Stimulated activated naive CD8-positive, alpha-beta T cell treated with anti-CD3 and anti-CD28 coated beads, Interleukin-15, amount 100 ng/mL, for 72 hours (primary cell): ENCODE data around the gene UBTD1.
"Not testable (repeated sequence)": the region's sequence is repeated elsewhere in the genome, so short reads cannot be mapped to it uniquely, and the experiment has no call there.

Source experiments
- ATAC-seq: fragments of 150-1000 bp; cut with Tn5 transposase; 2 replicates; pipeline ENCODE4 v1.10.0; 2021; ENCODE audit warnings: mild to moderate bottlenecking, moderate library complexity
- DNase-seq, 2 donors: peaks; one replicate each; pipeline ENCODE4 v3.0.0; 2021 to 2022
- H3K27ac Mint-ChIP-seq, 2 donors: one replicate each; pipeline ENCODE4 v1.8.0; 2022; ENCODE audit warnings: mild to moderate bottlenecking in 2 of 2, mixed read lengths in 2 of 2, moderate library complexity in 2 of 2
- H3K27me3 Mint-ChIP-seq: one replicate; pipeline ENCODE4 v1.8.0; 2022; ENCODE audit warnings: mixed read lengths
- H3K4me1 Mint-ChIP-seq: one replicate; pipeline ENCODE4 v1.8.0; 2022; ENCODE audit warnings: mild to moderate bottlenecking, mixed read lengths
- H3K4me3 Mint-ChIP-seq, 2 donors: one replicate each; pipeline ENCODE4 v1.8.0; 2022; ENCODE audit warnings: mild to moderate bottlenecking in 2 of 2, mixed read lengths in 2 of 2, moderate library complexity in 1 of 2
- H3K9me3 Mint-ChIP-seq, 2 donors: one replicate each; pipeline ENCODE4 v1.8.0; 2022; ENCODE audit warnings: mixed read lengths in 2 of 2

Gene UBTD1

GRCh38 chr10:97551271-97551670 is 52.5 kb downstream of the UBTD1 start:
- Mint-ChIP-seq H3K27ac (no peak overlapping the region), H3K9me3 (no peaks in the 10 kb centered on the region), H3K4me1 (peaks cover 10% of the 10 kb centered on the region), H3K4me3 (no peak overlapping the region), H3K27me3 (no peaks in the 10 kb centered on the region)
- no peak for ATAC-seq
- DNase-seq: no peak

GRCh38 chr10:97553575-97554031 is 54.9 kb downstream of the UBTD1 start:
- H3K27ac Mint-ChIP-seq: no peak overlapping the region
- ATAC-seq (peak; percentile 95), DNase-seq (peak; percentile 54 to 55)
- no peaks in the 10 kb centered on the region for H3K27me3 Mint-ChIP-seq
- H3K9me3 Mint-ChIP-seq: no peaks in the 10 kb centered on the region
- peaks cover 10% of the 10 kb centered on the region for H3K4me1 Mint-ChIP-seq
- H3K4me3 Mint-ChIP-seq: no peak overlapping the region

GRCh38 chr10:97554336-97554735 is 55.6 kb downstream of the UBTD1 start:
- not testable (repeated sequence) for DNase-seq, H3K9me3 Mint-ChIP-seq, H3K27me3 Mint-ChIP-seq, H3K27ac Mint-ChIP-seq, H3K4me3 Mint-ChIP-seq, ATAC-seq, H3K4me1 Mint-ChIP-seq

GRCh38 chr10:97555541-97555940 is 56.8 kb downstream of the UBTD1 start:
- H3K4me1 Mint-ChIP-seq, ATAC-seq, DNase-seq, H3K27ac Mint-ChIP-seq, H3K4me3 Mint-ChIP-seq, H3K9me3 Mint-ChIP-seq, H3K27me3 Mint-ChIP-seq: not testable (repeated sequence)

- not testable (repeated sequence) for H3K27me3 Mint-ChIP-seq, H3K27ac Mint-ChIP-seq, H3K4me1 Mint-ChIP-seq, H3K4me3 Mint-ChIP-seq, ATAC-seq, H3K9me3 Mint-ChIP-seq, DNase-seq
These were observed 62.1 kb downstream of the UBTD1 start for GRCh38 chr10:97560731-97561381.

- not testable (repeated sequence) for ATAC-seq, H3K9me3 Mint-ChIP-seq, H3K4me1 Mint-ChIP-seq, H3K27me3 Mint-ChIP-seq, H3K27ac Mint-ChIP-seq, DNase-seq, H3K4me3 Mint-ChIP-seq
These were observed 62.8 kb downstream of the UBTD1 start for GRCh38 chr10:97561386-97562077.

- ATAC-seq, H3K9me3 Mint-ChIP-seq, DNase-seq, H3K4me1 Mint-ChIP-seq, H3K4me3 Mint-ChIP-seq, H3K27me3 Mint-ChIP-seq, H3K27ac Mint-ChIP-seq: not testable (repeated sequence)
These were observed 63.6 kb downstream of the UBTD1 start for GRCh38 chr10:97562329-97562728.

- Mint-ChIP-seq H3K27ac (peak overlapping the region in 1 of 2 donors; percentile 4), H3K9me3 (no peaks in the 10 kb centered on the region), H3K4me3 (no peak overlapping the region), H3K27me3 (no peaks in the 10 kb centered on the region), H3K4me1 (no peaks in the 10 kb centered on the region)
- DNase-seq (no peak), ATAC-seq (no peak)
These were observed 64.6 kb downstream of the UBTD1 start for GRCh38 chr10:97563337-97563736.

GRCh38 chr10:97564776-97565175 is 66.1 kb downstream of the UBTD1 start:
- Mint-ChIP-seq H3K4me3 (no peak overlapping the region), H3K27me3 (no peaks in the 10 kb centered on the region), H3K27ac (no peak overlapping the region), H3K4me1 (no peaks in the 10 kb centered on the region), H3K9me3 (no peaks in the 10 kb centered on the region)
- DNase-seq (no peak), ATAC-seq (no peak)

- Mint-ChIP-seq H3K4me1 (no peaks in the 10 kb centered on the region), H3K9me3 (no peaks in the 10 kb centered on the region), H3K4me3 (no peak overlapping the region), H3K27ac (peak overlapping the region in 1 of 2 donors; percentile 79), H3K27me3 (no peaks in the 10 kb centered on the region)
- ATAC-seq (peak; percentile 52), DNase-seq (no peak)
These were observed 67.7 kb downstream of the UBTD1 start for GRCh38 chr10:97566336-97566996.

GRCh38 chr10:97567891-97568290 is 69.2 kb downstream of the UBTD1 start:
- H3K27me3 Mint-ChIP-seq: no peaks in the 10 kb centered on the region
- no peak for DNase-seq
- H3K4me3 Mint-ChIP-seq: no peak overlapping the region
- no peaks in the 10 kb centered on the region for H3K9me3 Mint-ChIP-seq
- ATAC-seq: no peak
- no peak overlapping the region for H3K27ac Mint-ChIP-seq
- H3K4me1 Mint-ChIP-seq: no peaks in the 10 kb centered on the region

GRCh38 chr10:97570146-97570788 is 71.5 kb downstream of the UBTD1 start:
- Mint-ChIP-seq H3K9me3 (no peaks in the 10 kb centered on the region), H3K27ac (no peak overlapping the region), H3K27me3 (no peaks in the 10 kb centered on the region), H3K4me3 (no peak overlapping the region), H3K4me1 (no peaks in the 10 kb centered on the region)
- ATAC-seq: no peak
- no peak for DNase-seq

GRCh38 chr10:97570789-97571471 is 72.2 kb downstream of the UBTD1 start:
- H3K27ac Mint-ChIP-seq: no peak overlapping the region
- H3K27me3 Mint-ChIP-seq: no peaks in the 10 kb centered on the region
- H3K4me3 Mint-ChIP-seq: no peak overlapping the region
- ATAC-seq (no peak), DNase-seq (no peak)
- H3K9me3 Mint-ChIP-seq: no peaks in the 10 kb centered on the region
- no peaks in the 10 kb centered on the region for H3K4me1 Mint-ChIP-seq

- Mint-ChIP-seq H3K27ac (no peak overlapping the region), H3K4me1 (no peaks in the 10 kb centered on the region), H3K4me3 (no peak overlapping the region), H3K9me3 (no peaks in the 10 kb centered on the region), H3K27me3 (no peaks in the 10 kb centered on the region)
- ATAC-seq (no peak), DNase-seq (no peak)
These were observed 72.9 kb downstream of the UBTD1 start for GRCh38 chr10:97571622-97572021.

- Mint-ChIP-seq H3K27ac (no peak within 1 kb of the TSS), H3K9me3 (no peaks in the 10 kb centered on the region), H3K27me3 (no peaks in the 10 kb centered on the region), H3K4me3 (no peak within 1 kb of the TSS), H3K4me1 (no peaks in the 10 kb centered on the region)
- DNase-seq (peak; percentile 48 to 55), ATAC-seq (peak; percentile 82)
These were observed 73.7 kb downstream of the UBTD1 start, which contains the start of gene ANKRD2 for GRCh38 chr10:97572214-97572989. ANKRD2 (plus strand) TSS chr10:97572779; CDS start chr10:97572789, 10 bp downstream.
